GM21447 (cell line): ENCODE results near the gene GPX3.

Experiments
- ATAC-seq: cut with Tn5 transposase; IDR thresholded peaks from one replicate; pipeline ENCODE4 v1.9.1; 2021; ENCODE audit not compliant: unreplicated experiment

GPX3 gene

DNA sequence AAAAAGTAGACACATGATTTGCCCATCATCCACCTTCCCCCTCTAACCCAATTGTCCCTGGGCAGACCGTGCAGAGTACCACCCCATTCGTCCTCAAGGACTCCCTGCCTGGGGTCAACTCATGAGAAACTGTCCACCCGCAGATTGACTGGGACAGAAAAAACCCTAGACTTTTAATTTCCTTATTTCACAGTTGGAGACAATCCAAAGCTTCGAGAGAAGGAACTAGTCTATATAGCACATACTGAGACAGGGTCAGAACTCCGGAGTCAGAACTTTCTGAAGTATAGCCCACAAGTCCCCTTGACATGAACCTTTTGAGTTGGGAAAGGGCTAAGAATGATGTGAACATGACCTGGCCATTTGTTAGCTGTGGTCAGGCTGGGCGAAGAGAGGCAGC lies 7.5 kb upstream of the GPX3 start:
- ATAC-seq, result no peak

DNA sequence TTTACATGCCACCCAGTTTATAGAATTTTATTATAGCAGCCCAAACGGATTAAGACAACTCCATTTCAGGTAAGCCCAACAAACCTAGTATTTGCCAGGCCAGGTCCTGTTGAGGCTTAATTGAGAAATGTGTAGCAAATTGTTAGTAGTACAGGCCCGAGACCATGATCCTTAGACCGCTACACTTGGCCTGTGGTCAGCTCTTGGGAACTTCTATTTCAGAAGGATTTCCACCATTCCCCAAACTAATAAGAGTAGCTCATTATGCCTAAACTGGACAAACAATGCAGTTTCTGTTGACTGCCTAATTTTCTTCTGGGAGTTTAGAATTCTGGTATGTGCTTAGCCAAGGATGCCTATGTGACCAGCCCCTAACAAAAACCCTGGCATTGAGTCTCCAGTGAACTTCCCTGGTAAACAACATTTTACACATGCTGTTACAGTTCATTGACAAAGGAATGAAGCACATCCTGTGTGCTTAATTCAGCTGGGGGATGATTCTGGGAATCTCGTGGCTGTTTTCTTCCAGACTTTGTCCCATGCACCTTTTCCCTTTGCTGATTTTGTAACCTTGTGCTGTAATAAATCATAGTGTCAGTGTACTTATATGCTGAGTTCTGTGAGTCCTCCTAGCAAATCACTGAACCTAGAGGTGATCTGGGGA lies 5.6 kb upstream of the GPX3 start:
- no peak for ATAC-seq

DNA sequence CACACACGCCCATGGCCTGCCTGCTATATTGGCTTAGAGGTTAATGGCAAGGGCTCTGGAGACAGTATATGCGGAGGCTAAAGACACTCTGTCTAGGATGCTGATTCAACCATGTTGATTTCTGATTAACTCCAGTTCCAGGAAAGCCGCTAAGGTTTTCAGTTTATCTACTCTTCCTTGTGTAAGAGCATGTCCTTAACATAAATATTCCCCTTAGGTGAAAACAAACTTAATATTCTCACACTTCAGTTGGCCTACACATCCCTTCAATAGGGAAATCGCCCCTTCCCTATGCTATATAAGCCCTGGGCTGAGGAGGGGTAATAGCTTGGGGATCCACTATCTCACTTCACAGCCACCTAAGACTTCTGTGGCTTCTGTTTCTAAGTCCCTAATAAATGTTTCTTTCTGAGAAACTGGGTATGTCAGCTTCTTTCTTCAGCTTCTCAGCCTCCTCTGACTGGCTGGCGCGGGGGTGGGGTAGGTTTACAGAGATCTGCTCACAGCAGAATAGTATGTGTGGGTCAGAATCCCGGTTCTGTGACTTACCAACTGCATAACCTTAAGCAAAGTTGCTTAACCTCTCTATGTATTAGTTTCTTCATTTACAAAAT lies 4.3 kb upstream of the GPX3 start:
- no peak for ATAC-seq

DNA sequence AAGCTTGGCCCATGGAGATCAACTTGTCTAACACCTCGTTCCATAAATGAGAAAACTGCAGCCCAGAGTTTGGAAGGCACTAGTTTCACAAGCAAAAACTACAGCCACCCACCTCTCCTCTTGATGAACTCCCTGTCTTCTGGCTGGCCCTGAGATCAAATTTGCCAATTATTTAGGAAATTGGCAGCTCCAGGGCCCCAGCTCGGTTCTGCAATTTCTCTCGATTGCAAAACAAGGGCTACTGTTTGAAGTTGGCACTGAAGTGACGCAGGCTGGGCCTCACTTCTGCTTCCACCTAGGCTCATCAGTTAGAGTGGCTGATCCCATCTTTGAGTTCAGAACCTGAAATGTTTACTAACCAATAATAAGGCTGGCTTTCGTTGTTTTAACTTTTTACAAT lies 3.7 kb upstream of the GPX3 start:
- no peak for ATAC-seq

DNA sequence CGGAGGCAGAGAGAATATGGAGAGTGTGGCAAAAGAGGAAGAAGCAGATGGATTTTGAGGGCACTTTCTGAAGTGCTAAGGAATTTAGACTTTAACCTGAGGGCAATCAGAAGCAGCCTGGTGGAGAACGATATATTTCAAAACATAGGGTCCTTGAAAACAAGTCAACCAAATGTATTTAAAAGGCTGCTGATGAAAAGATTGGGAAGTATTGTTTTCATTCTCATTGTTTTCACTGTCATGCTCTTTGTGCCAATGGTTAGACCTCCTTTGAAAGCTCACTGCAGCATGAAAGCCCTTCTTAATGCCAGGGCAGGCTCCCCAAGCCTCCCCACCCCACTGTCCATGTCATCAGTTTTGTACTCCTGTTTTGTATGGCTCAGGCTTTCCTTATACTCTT lies 2.5 kb upstream of the GPX3 start:
- ATAC-seq, result no peak

DNA sequence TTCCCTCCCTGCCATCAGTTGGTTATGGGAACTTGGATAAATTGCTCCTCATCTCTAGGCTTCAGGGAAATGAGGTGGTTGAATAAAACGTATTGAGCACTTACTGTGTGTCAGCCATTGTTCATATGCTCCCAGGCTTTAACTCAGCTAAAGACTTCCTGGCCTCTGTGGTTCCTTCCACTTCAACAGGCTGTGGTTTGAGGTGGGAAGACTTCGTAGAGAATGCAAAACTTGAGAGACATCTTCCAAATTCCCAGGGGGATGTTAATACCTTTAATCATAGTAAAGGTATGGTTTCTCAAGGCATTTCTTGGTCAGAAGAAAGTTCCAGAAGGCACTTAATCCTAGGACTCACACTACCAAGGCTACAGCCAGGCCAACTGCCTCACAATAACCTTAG lies 1.5 kb upstream of the GPX3 start:
- ATAC-seq, result no peak

DNA sequence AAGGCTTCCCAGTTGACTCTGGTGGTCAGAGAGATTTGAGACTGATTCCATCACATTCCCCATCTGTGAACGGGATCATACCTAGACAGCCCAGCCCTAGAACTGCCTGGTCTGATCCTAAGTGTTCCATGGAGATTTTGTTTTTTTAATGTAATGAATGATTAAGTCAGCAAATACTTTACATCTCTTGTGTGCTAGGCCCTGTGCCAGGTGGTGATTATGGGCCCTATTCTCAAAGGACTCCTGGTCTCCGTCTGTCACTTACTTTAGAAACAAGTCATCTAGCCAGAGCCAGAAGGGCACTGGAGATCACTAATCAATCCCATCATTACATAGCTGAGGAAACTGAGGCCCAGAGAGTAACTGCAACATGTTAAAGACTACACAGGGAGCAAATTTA lies 1.1 kb upstream of the GPX3 start:
- no peak for ATAC-seq

DNA sequence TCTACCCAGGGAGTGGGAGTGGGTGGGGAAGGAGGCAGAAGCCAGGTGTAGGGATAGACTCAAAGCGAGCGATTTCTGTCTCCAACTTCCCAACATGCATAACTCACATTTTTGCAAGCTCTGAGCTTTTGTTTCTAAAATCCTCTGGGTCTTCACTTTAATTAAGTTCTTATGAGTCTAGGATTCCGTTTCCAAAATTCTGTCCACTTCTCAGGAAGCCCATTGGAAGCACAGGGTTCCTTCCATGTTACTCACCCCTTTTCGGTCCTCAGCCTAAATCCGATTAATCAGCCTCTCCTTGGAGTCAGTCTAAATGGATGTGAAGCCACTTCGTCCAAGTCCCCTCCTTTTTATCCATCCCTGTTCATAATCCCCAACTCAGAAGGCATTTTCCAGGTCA lies 1.4 kb downstream of the GPX3 start:
- ATAC-seq, result no peak

DNA sequence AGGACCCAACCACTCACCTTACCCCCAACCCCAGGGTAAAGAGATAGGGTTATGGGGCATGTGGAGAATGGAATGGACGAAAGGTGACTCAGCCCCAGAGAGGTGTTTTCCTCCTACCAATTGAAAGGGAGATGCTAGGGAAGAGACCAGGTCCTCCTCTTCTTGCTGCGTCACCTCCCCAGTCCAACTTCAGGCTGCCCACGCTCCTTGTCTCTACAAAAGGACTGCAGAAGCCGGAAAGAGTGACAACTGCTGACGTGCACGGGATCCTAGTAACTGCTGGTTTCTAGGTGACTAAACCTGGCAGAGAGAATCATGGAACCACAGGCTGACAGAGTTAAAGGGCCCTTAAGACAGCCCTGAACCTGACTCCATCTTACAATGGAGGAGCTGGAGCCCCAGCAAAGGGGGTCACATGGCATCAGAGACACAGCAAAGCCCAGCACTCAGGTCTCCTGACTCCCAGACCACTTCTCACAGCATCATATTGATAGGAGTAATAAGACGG lies 2.2 kb downstream of the GPX3 start:
- ATAC-seq, result no peak

DNA sequence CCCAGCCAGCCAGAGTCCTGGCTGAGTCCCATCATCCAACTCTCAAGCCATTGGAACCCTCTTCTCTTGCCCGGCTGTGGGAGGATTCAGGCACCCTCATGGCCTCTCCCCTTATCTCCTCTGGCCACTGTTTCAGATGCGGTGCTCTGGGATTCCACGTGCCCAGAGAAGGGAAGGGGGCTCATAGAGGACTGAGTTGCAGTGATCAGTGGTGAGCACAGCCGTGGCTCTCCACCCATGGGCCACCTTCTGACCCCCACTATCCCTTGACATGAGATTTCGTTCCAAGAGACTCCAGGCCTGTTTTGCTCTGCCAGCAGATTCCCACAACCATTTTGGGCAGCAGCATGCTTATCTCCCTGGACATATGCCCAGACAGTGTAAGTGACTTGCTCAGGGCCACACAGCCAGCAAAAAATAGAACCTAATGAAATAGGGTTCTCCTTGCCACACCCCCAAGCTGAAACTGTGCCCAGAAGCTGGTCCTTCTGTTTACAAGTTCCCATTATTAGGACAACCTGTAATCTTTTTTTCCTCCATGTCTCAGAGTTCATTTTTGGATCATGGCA lies 2.7 kb downstream of the GPX3 start:
- ATAC-seq, result no peak

DNA sequence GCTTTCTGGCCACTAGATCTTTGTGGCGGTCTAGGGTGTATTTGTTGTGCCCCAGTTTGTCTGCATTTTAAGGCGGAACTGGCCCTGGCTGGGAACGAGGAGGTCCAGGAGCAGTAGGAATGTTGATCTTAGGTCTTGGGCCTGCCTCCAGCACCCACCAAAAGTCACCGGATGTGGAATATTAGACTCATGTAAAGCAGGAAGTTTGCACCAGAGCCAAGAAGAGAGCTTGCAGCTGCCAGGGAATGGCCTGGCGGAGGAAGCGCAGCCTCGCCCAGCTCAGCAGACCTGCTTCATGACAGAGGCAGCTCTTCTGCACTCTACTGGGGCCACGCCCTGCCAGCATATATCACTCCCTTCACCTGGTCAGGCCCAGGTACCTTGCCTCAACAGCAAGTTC lies 3.3 kb downstream of the GPX3 start:
- ATAC-seq, result no peak

DNA sequence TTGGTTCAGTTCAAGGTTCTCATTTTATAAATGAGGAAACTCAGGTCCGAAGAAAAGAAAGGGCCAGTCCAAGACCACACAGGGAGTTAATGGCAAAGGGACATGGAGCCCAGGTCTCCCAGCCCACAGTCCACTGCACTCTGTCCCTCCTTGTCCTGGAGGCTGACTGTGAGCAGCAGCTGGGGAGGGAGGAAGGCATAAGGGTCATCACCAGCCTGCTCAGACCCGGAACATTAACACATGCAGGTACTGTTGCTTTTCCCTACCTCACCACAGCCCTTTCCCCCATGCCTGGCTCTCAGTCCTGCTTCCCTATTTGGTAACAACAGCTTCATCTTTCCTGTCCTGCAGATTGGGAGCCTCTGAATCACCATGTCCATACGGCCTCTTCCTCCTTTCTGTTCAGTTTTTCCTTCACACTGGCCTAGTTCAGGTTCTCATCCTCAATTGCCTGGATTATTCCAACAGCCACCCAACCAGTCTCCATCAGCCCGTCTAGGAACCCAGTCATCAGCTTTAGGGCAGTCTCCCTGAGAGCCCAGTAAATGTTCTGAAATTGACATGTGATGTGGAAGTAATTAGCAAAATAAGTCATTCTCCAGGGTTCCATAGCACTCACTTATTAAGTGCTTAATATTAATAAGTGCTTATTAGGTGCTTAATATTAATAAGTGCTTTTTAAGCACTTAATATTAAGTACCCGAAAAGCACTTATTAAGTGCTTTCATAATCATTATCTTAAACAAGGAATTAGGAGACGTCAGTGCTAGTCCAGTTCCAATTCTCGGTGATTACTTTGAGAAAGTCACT lies 4.3 kb downstream of the GPX3 start:
- ATAC-seq, result no peak

DNA sequence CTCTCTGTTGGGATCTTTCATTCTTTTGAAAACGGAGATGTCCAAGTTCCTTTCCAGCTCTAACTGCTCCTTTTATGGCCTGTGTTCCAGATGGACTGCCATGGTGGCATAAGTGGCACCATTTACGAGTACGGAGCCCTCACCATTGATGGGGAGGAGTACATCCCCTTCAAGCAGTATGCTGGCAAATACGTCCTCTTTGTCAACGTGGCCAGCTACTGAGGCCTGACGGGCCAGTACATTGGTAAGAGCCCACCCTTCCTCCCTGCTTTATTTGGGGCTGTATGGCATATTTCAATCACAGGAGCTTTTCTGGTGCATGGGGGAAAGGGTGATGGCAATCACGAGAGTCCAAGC lies 4.8 kb downstream of the GPX3 start:
- ATAC-seq, result no peak

DNA sequence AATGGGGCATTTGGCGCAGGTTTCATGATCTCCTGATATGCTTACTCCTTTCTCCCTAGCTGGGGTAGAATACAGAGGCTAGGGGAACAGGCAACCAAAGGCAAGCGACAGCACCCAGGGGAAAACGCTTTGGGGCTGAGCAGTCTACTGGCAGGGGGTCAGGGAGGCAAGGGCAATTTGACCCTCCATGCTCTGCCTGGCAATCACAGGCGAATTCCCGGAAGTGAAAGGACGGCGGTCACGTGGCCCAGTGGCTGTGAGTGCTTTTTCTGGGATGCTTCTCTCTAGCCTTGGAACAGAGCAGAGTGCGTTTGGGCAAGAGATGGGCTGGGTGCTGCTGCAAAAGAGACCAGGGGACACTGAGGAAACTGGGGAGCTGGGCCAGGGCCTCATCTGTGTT lies 5.7 kb downstream of the GPX3 start:
- ATAC-seq, result no peak

DNA sequence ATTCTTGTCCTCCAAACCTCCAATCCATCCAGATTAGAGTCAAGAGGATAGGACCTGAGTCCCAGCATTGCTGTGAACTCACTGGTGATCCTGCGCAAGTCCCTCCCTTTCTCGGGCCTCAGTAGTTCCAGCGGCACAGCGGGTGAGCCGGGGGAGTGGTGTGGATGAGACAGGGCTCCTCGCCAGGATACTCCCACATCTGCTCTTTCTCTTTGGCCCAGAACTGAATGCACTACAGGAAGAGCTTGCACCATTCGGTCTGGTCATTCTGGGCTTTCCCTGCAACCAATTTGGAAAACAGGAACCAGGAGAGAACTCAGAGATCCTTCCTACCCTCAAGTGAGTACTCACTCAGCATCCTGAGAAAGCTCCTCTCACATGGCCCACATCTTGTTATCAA lies 6.3 kb downstream of the GPX3 start:
- ATAC-seq, result no peak

DNA sequence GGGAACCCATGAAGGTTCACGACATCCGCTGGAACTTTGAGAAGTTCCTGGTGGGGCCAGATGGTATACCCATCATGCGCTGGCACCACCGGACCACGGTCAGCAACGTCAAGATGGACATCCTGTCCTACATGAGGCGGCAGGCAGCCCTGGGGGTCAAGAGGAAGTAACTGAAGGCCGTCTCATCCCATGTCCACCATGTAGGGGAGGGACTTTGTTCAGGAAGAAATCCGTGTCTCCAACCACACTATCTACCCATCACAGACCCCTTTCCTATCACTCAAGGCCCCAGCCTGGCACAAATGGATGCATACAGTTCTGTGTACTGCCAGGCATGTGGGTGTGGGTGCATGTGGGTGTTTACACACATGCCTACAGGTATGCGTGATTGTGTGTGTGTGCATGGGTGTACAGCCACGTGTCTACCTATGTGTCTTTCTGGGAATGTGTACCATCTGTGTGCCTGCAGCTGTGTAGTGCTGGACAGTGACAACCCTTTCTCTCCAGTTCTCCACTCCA lies 7.6 kb downstream of the GPX3 start:
- ATAC-seq, result no peak

DNA sequence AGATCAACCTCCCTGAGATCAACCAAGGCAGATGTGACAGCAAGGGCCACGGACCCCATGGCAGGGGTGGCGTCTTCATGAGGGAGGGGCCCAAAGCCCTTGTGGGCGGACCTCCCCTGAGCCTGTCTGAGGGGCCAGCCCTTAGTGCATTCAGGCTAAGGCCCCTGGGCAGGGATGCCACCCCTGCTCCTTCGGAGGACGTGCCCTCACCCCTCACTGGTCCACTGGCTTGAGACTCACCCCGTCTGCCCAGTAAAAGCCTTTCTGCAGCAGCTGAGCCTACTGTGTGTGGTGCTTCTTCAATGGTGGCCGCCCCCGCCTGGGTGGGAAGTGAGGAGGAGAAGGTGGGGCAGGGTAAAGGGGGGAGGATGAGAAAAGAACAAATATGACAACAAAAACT lies 8.3 kb downstream of the GPX3 start:
- no peak for ATAC-seq

DNA sequence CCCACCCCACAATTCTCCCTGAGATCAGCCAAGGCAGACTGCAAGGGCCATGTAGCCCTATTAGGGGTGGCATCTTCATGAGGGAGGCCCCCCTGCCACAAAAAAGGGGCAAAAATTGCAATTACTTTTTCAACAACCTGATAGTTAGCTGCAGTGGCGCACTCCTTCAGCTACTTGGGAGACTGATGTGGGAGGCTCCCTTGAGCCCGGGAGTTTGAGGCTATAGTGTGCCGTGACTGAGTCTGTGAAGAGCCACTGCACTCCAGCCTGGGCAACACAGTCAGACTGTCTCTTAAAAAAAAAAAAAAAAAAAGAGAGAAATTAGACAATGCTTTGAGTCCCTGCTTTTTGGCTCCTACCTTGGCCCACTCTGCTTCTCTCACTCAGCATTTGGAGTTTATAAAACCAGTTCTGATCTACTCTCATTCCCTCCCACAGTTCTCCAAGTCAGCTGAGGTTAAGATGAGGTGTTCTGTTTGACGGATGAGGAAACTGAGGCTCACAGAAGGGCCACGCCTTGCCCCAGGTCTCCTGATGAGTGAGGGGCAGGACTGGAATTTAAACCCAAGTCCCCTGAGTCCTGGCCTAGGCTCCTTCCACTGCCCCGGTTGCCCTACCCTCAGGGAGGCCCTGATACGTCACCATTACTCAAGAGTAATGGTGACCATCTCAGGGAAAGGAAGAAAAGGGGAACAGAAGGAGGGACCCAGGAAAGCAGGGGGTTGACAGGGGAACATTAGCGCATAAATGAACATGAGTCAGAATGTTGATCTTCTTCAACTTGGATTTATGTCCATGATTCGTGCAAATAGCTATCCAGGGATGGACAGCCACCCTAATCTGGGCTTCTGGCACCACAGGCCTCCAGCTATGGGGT lies 9.0 kb downstream of the GPX3 start:
- no peak for ATAC-seq

DNA sequence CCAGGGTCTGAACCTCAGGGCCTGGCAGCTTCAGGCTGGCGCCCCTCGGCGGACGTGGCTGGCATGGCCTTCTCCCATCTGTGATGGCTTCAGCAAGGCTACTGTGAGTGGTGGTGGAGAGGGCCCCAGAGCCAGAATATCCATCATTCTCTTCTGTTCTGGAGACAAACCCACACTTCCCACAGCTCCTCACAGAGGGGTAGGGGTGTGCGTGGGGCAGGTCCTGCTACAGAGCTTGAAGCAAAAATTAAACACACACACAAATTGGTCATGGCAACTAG lies 9.6 kb downstream of the GPX3 start:
- ATAC-seq, result no peak

DNA sequence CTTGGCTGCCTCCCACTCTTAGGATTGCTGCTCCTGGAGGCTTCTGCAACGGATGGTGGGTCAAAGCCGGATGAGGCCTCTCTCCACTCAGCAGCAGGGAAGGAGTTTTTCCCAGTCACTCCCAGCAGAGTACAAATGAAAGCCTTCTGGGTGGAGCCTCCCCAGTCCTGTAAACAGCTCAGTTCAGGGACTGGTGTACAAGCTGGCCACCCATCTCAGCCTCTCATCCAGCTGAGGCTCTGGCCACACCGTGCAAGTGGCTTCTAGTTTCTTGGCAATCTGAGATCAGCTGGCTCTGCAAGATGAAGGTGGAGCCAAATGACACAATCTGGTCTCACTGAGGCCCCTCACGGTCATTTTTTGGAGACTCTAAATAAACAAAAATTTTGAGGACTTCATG lies 10.0 kb downstream of the GPX3 start:
- ATAC-seq, result no peak

DNA sequence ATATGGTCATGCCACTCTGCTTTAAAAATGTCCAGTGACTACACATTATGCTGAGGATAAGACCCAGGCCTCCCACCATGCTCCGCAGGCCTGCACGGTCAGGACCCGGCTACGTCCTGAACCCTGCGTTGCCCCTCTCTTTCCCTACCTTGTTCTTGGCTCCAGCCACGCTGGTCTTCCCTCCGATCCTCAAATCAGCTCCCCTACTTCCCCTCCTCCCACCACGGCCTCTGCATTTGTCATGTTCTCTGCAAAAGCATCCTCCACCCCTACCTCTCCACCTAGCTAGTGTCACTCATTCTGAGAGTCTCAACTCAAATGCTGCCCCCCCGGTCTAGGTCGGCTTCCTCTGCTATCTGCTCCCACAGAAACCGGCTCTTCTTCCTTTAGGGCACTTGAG lies 11.2 kb downstream of the GPX3 start:
- no peak for ATAC-seq
